ENCODE results near the gene FAM83F. TPM values are rescaled to one million over a fixed set of nuclear protein-coding genes. Genes with fewer than 3 reads are reported as not detected.

FAM83F gene
- total RNA-seq, 1 donor from 2014 or later, result 1.1 TPM

DNA sequence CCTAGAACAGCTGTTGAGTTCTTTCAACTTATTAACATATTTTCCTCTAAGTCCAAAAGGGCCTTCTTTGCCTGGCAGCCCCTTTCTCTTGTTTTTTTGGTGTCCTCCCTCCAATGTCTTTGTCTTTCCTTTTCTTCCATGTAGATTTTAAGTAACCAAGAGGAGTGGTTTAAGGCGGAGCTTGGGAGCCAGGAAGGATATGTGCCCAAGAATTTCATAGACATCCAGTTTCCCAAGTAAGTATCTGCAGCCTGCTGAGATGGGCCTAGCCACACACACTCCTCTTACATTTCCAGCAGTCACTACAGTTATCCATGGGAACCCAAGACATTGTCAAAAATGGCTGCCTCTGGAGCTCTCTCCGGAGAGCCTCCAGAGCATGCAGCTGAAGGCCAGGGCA, 39.1 kb upstream of the FAM83F start:
- H3K27me3 Mint-ChIP-seq (ENCODE audit: unreplicated experiment), result peaks cover 2% of the 10 kb centered on the region
- no peaks in the 10 kb centered on the region for H3K9me3 Mint-ChIP-seq (ENCODE audit: unreplicated experiment)
- TF ChIP-seq, protein P1, sequence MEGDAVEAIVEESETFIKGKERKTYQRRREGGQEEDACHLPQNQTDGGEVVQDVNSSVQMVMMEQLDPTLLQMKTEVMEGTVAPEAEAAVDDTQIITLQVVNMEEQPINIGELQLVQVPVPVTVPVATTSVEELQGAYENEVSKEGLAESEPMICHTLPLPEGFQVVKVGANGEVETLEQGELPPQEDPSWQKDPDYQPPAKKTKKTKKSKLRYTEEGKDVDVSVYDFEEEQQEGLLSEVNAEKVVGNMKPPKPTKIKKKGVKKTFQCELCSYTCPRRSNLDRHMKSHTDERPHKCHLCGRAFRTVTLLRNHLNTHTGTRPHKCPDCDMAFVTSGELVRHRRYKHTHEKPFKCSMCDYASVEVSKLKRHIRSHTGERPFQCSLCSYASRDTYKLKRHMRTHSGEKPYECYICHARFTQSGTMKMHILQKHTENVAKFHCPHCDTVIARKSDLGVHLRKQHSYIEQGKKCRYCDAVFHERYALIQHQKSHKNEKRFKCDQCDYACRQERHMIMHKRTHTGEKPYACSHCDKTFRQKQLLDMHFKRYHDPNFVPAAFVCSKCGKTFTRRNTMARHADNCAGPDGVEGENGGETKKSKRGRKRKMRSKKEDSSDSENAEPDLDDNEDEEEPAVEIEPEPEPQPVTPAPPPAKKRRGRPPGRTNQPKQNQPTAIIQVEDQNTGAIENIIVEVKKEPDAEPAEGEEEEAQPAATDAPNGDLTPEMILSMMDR (IDR thresholded peaks at IDR 0.05; ENCODE audit: partially characterized antibody, unreplicated experiment), result no peak
- DNase-seq, result no peak
- H3K4me1 Mint-ChIP-seq (ENCODE audit: low read depth, unreplicated experiment), result peaks cover 4% of the 10 kb centered on the region
- no peak overlapping the region for H3K27ac Mint-ChIP-seq (ENCODE audit: unreplicated experiment)
- no peaks in the 10 kb centered on the region for H3K36me3 Mint-ChIP-seq (ENCODE audit: unreplicated experiment)
- no peak overlapping the region for H3K4me3 Mint-ChIP-seq (ENCODE audit: unreplicated experiment)

DNA sequence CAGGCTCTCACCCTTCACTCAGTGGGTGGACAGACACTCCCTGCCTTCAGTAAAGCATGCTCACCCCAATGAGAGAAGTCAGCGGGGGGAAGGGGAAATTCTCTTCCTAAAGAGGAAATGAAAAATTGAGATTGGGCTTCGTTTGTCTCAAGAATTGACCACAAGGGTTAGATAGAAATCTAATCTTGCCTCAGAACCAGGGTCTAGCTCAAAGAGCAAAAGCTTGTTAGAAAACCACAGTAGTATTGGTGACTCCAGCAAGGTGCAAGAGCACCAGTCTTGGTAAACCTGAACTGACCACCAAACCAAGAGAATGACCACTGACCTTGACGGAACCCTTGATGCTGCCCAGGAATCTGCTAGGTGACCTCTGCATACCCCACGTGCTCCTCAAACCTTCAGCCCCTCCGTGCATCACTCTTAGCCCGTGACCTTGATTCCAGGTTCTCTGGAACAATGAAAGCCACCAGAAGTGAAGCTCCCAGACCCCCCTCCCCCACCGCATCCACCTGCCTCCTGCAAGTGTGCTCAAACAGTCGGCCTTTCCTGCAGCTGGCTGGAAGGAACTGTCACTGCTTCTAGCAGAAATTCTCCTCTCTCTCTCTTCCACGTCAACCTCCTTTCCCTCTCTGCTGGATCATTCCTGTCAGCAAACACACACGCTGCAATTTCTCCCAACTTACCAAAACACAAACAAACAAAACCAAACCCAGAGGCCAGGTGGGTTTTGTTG, 37.7 kb upstream of the FAM83F start:
- Mint-ChIP-seq H3K27ac (ENCODE audit: unreplicated experiment) (no peak overlapping the region), H3K4me3 (ENCODE audit: unreplicated experiment) (no peak overlapping the region), H3K27me3 (ENCODE audit: unreplicated experiment) (peaks cover 2% of the 10 kb centered on the region), H3K36me3 (ENCODE audit: unreplicated experiment) (no peaks in the 10 kb centered on the region), H3K9me3 (ENCODE audit: unreplicated experiment) (no peaks in the 10 kb centered on the region), H3K4me1 (ENCODE audit: low read depth, unreplicated experiment) (peaks cover 4% of the 10 kb centered on the region)
- no peak for DNase-seq
- TF ChIP-seq, protein P1 (IDR thresholded peaks at IDR 0.05; ENCODE audit: partially characterized antibody, unreplicated experiment), result no peak

DNA sequence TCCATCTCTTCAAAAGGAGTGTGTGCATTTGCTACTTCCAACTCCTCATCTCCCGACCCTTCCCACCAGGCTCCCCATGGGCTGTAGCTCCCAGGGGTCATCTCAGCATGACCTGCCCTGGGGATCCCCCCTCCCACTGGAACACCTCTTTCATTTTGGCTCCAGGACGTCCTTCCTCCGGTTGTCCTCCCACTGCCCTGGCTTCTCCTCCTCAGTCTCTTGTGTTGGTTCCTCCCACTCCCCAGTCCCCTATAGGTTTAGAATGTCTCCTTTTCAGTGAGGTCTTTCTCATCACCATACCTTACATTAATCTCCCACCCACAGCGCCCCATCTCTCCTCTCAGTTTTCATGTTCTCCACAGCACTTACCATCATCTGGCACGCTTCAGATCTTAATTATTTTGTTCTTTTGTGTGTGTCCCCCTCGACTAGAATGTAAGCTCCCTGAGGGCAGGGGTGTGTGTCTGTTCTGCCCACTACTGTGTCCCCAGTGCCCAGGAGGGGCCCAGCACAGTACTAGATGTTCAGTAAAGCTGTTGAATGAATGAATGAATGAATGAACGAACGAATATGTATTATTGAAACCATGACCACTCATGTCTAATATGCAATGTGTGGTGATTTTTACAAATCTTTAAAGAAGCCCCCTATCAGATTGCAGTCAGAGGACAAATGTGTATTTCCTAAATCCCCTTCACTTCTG, 36.6 kb upstream of the FAM83F start:
- Mint-ChIP-seq H3K4me3 (ENCODE audit: unreplicated experiment) (no peak overlapping the region), H3K27ac (ENCODE audit: unreplicated experiment) (no peak overlapping the region), H3K27me3 (ENCODE audit: unreplicated experiment) (peaks cover 2% of the 10 kb centered on the region), H3K36me3 (ENCODE audit: unreplicated experiment) (no peaks in the 10 kb centered on the region), H3K9me3 (ENCODE audit: unreplicated experiment) (no peaks in the 10 kb centered on the region), H3K4me1 (ENCODE audit: low read depth, unreplicated experiment) (peaks cover 4% of the 10 kb centered on the region)
- no peak for DNase-seq
- TF ChIP-seq, protein P1 (IDR thresholded peaks at IDR 0.05; ENCODE audit: partially characterized antibody, unreplicated experiment), result no peak

DNA sequence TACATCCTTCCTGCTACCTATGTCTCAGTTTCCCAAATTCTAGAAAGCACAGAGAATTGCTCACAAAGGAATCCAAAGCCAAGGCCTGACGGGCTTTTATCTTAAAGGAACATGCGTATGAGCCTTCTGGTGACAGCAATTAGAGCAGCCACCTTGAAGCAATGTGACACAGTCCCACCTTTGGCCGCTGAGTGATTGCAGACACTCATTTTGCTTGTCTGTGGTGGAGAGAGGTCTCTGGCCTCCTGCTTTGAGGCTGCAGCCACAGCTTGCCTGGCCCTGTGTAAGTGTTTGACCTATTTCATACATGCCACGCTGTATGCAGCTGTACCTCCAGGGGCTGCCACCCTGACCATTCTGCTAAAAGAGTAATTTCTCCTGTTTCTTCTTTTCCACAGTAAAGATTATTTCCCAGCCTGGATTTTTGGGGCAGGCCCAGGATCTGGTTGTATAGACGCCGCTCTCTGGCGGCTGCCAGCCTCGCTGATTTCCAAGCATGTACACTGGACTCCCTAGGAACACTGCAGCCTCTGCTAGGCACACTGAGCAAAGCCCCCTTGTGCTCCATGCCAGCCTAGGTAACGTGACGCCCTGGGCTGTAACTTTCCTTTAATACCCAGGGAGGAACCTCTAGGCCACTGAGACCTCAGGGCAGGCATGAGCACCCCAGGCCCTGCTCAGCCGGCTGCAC, 35.7 kb upstream of the FAM83F start:
- TF ChIP-seq, protein P1 (IDR thresholded peaks at IDR 0.05; ENCODE audit: partially characterized antibody, unreplicated experiment), result no peak
- peaks cover 4% of the 10 kb centered on the region for H3K4me1 Mint-ChIP-seq (ENCODE audit: low read depth, unreplicated experiment)
- no peak for DNase-seq
- no peak overlapping the region for H3K4me3 Mint-ChIP-seq (ENCODE audit: unreplicated experiment)
- no peaks in the 10 kb centered on the region for H3K9me3 Mint-ChIP-seq (ENCODE audit: unreplicated experiment)
- H3K27me3 Mint-ChIP-seq (ENCODE audit: unreplicated experiment), result peaks cover 2% of the 10 kb centered on the region
- no peaks in the 10 kb centered on the region for H3K36me3 Mint-ChIP-seq (ENCODE audit: unreplicated experiment)
- H3K27ac Mint-ChIP-seq (ENCODE audit: unreplicated experiment), result no peak overlapping the region
